GM23338 (cell line): ENCODE measurements around the gene DGKH. TPM values are rescaled to one million over a fixed set of nuclear protein-coding genes. Genes with fewer than 3 reads are reported as not detected.

Experiments used
- ATAC-seq: fragments of 200-7000 bp; cut with Tn5 transposase; 3 replicates; pipeline ENCODE4 v1.9.1; 2020
- DNase-seq: peaks from one replicate; pipeline ENCODE4 v3.0.0-alpha.2; 2015; ENCODE audit warnings: low spot score
- H2AFZ ChIP-seq: fragments of 200-600 bp; sonication (generic); 2 replicates; pipeline ENCODE4 v1.8.0; 2016; ENCODE audit warnings: antibody characterized with exemption, mild to moderate bottlenecking, moderate library complexity
- H3F3A ChIP-seq: fragments of 200-600 bp; sonication (generic); replicated peaks from 2 replicates; pipeline ENCODE4 v1.8.0; 2017; ENCODE audit warnings: antibody characterized with exemption, mixed run types, low read depth
- H3K27ac ChIP-seq: fragments of 200-600 bp; sonication (generic); 2 replicates; pipeline ENCODE4 v1.6.1; 2016; ENCODE audit warnings: low read depth
- H3K27me3 ChIP-seq: fragments of 200-600 bp; sonication (generic); 2 replicates; pipeline ENCODE4 v1.8.0; 2016; ENCODE audit warnings: mild to moderate bottlenecking, mixed run types, moderate library complexity; ENCODE audit not compliant: insufficient read depth
- H3K36me3 ChIP-seq: fragments of 200-600 bp; sonication (generic); 2 replicates; pipeline ENCODE4 v1.8.0; 2016; ENCODE audit warnings: mild to moderate bottlenecking; ENCODE audit not compliant: insufficient read depth
- H3K4me1 ChIP-seq: fragments of 200-600 bp; sonication (generic); 2 replicates; pipeline ENCODE4 v1.8.0; 2016; ENCODE audit warnings: mild to moderate bottlenecking, moderate library complexity; ENCODE audit not compliant: insufficient read depth
- H3K4me2 ChIP-seq: fragments of 200-600 bp; sonication (generic); 2 replicates; pipeline ENCODE4 v1.7.1; 2017; ENCODE audit warnings: mixed run types
- H3K4me3 ChIP-seq: fragments of 200-600 bp; sonication (generic); 2 replicates; pipeline ENCODE4 v1.6.1; 2016; ENCODE audit warnings: mixed run types
- H3K79me2 ChIP-seq: fragments of 200-600 bp; sonication (generic); replicated peaks from 2 replicates; pipeline ENCODE4 v1.8.0; 2017; ENCODE audit warnings: mild to moderate bottlenecking; ENCODE audit not compliant: insufficient read depth
- H3K9me2 ChIP-seq: fragments of 200-600 bp; sonication (generic); 2 replicates; pipeline ENCODE4 v1.8.0; 2017; ENCODE audit not compliant: insufficient read depth
- H4K20me1 ChIP-seq: fragments of 200-600 bp; sonication (generic); replicated peaks from 2 replicates; pipeline ENCODE4 v1.8.0; 2017; ENCODE audit warnings: mild to moderate bottlenecking; ENCODE audit not compliant: insufficient read depth
- H3K27ac Mint-ChIP-seq: 2 replicates; pipeline ENCODE4 v1.8.0; 2020; ENCODE audit warnings: inconsistent platforms, mild to moderate bottlenecking, moderate library complexity, mixed read lengths
- H3K27me3 Mint-ChIP-seq: 3 replicates; pipeline ENCODE4 v1.8.0; 2022; ENCODE audit warnings: low read depth, mild to moderate bottlenecking, moderate library complexity, mixed read lengths, inconsistent platforms; ENCODE audit not compliant: insufficient read depth, poor library complexity
- H3K36me3 Mint-ChIP-seq: 3 replicates; pipeline ENCODE4 v1.8.0; 2021; ENCODE audit warnings: low read depth, mild to moderate bottlenecking, inconsistent platforms, moderate library complexity, mixed read lengths
- H3K4me1 Mint-ChIP-seq: 3 replicates; pipeline ENCODE4 v1.8.0; 2020; ENCODE audit warnings: mild to moderate bottlenecking, inconsistent platforms, mixed read lengths
- H3K4me3 Mint-ChIP-seq: 3 replicates; pipeline ENCODE4 v1.8.0; 2021; ENCODE audit warnings: moderate library complexity, mild to moderate bottlenecking, inconsistent platforms, mixed read lengths
- H3K9me3 Mint-ChIP-seq: 3 replicates; pipeline ENCODE4 v1.8.0; 2020; ENCODE audit warnings: moderate library complexity, mild to moderate bottlenecking, inconsistent platforms, mixed read lengths
- JUNB ChIP-seq: IDR thresholded peaks from one replicate; pipeline ENCODE4 v1.6.1; 2016; ENCODE audit warnings: antibody characterized with exemption; ENCODE audit not compliant: unreplicated experiment
- NANOG ChIP-seq: IDR thresholded peaks from 2 replicates; pipeline ENCODE4 v1.6.1; 2016; ENCODE audit warnings: antibody characterized with exemption, borderline replicate concordance
- POLR2AphosphoS5 ChIP-seq: IDR thresholded peaks from 2 replicates; pipeline ENCODE4 v1.6.1; 2016; ENCODE audit warnings: antibody characterized with exemption, low read depth
- STAT1 ChIP-seq: IDR thresholded peaks from one replicate; pipeline ENCODE4 v1.6.1; 2016; ENCODE audit warnings: antibody characterized with exemption; ENCODE audit not compliant: unreplicated experiment
- ZNF331 ChIP-seq: fragments of 250-450 bp; sonication (Bioruptor Pico); IDR thresholded peaks from 2 replicates; pipeline ENCODE4 v1.5.0; 2020; ENCODE audit warnings: low read depth, mild to moderate bottlenecking, moderate library complexity
- polyA plus RNA-seq: library from polyadenylated mRNA; unstranded; fragments of >200 nt; fragmentation: Nextera tagmentation; extraction: Ambion mirVana; gene quantifications from 2 replicates; pipeline ENCODE4 v1.2.1, GENCODE V29; 2016
- total RNA-seq: library from RNA; depleted of rRNA; stranded (reverse); fragments of >200 nt; shearing (Covaris generic); gene quantifications from 2 replicates; pipeline ENCODE4 v1.2.3, GENCODE V29; 2014
- TF ChIP-seq, protein P1 (sequence below): IDR thresholded peaks from 2 replicates; pipeline ENCODE4 v1.6.1; 2016; ENCODE audit warnings: antibody characterized with exemption
- TF ChIP-seq, protein P2 (sequence below): fragments of 250-450 bp; sonication (Bioruptor Pico); IDR thresholded peaks from 2 replicates; pipeline ENCODE4 v1.5.0; 2020; ENCODE audit warnings: mild to moderate bottlenecking, moderate library complexity
- TF ChIP-seq, protein P3 (sequence below): IDR thresholded peaks from one replicate; pipeline ENCODE4 v1.6.1; 2018; ENCODE audit warnings: antibody characterized with exemption; ENCODE audit not compliant: unreplicated experiment
- TF ChIP-seq, protein P4 (sequence below), 2 experiments: fragments of 200-600 bp in 1 of 2; sonication (generic) in 1 of 2; conservative IDR thresholded peaks; 2 replicates each; pipeline versions ENCODE4 v1.5.1 to v1.6.1; 2016 to 2017; ENCODE audit warnings: antibody characterized with exemption in 2 of 2, low read depth in 2 of 2, mild to moderate bottlenecking in 2 of 2, moderate library complexity in 1 of 2

Gene DGKH
- total and polyA plus RNA-seq, 2 experiments from 2014 or later: 2.1 to 7.5 TPM

DNA sequence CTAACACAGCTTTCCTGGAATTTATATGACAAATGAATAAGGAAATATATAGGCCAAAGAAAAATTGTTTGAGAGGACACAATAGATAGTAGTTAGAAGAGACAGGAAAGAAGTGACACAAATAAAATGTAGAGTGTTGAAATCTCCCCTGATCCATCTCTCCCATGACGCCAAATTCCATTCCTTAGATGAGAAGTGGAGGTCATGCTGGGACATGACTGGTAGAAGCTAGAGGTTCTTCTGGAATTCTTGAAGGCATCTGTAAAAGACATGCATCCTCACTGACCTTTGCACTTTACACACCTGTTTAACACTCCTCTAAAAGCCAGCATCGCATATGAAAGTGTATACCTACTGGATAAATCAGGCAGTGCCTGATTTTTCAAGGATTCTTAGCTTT is 67.8 kb downstream of the DGKH start:
- peaks cover 9% of the 10 kb centered on the region for H3K4me1 Mint-ChIP-seq
- H3K9me3 Mint-ChIP-seq: no peaks in the 10 kb centered on the region
- no peak overlapping the region; the same call in 1 of the 2 replicates for H3K27ac Mint-ChIP-seq
- H4K20me1 ChIP-seq: no peaks in the 10 kb centered on the region
- H3K4me2 ChIP-seq: no peak overlapping the region
- H3K27ac ChIP-seq: no peak overlapping the region
- H3K36me3 Mint-ChIP-seq: no peaks in the 10 kb centered on the region
- H3K79me2 ChIP-seq: no peaks in the 10 kb centered on the region
- H3K4me1 ChIP-seq: no peaks in the 10 kb centered on the region
- ATAC-seq: no peak
- no peak overlapping the region for H3K4me3 Mint-ChIP-seq
- TF ChIP-seq, protein P1, sequence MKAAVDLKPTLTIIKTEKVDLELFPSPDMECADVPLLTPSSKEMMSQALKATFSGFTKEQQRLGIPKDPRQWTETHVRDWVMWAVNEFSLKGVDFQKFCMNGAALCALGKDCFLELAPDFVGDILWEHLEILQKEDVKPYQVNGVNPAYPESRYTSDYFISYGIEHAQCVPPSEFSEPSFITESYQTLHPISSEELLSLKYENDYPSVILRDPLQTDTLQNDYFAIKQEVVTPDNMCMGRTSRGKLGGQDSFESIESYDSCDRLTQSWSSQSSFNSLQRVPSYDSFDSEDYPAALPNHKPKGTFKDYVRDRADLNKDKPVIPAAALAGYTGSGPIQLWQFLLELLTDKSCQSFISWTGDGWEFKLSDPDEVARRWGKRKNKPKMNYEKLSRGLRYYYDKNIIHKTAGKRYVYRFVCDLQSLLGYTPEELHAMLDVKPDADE: no peak
- TF ChIP-seq, protein P2, sequence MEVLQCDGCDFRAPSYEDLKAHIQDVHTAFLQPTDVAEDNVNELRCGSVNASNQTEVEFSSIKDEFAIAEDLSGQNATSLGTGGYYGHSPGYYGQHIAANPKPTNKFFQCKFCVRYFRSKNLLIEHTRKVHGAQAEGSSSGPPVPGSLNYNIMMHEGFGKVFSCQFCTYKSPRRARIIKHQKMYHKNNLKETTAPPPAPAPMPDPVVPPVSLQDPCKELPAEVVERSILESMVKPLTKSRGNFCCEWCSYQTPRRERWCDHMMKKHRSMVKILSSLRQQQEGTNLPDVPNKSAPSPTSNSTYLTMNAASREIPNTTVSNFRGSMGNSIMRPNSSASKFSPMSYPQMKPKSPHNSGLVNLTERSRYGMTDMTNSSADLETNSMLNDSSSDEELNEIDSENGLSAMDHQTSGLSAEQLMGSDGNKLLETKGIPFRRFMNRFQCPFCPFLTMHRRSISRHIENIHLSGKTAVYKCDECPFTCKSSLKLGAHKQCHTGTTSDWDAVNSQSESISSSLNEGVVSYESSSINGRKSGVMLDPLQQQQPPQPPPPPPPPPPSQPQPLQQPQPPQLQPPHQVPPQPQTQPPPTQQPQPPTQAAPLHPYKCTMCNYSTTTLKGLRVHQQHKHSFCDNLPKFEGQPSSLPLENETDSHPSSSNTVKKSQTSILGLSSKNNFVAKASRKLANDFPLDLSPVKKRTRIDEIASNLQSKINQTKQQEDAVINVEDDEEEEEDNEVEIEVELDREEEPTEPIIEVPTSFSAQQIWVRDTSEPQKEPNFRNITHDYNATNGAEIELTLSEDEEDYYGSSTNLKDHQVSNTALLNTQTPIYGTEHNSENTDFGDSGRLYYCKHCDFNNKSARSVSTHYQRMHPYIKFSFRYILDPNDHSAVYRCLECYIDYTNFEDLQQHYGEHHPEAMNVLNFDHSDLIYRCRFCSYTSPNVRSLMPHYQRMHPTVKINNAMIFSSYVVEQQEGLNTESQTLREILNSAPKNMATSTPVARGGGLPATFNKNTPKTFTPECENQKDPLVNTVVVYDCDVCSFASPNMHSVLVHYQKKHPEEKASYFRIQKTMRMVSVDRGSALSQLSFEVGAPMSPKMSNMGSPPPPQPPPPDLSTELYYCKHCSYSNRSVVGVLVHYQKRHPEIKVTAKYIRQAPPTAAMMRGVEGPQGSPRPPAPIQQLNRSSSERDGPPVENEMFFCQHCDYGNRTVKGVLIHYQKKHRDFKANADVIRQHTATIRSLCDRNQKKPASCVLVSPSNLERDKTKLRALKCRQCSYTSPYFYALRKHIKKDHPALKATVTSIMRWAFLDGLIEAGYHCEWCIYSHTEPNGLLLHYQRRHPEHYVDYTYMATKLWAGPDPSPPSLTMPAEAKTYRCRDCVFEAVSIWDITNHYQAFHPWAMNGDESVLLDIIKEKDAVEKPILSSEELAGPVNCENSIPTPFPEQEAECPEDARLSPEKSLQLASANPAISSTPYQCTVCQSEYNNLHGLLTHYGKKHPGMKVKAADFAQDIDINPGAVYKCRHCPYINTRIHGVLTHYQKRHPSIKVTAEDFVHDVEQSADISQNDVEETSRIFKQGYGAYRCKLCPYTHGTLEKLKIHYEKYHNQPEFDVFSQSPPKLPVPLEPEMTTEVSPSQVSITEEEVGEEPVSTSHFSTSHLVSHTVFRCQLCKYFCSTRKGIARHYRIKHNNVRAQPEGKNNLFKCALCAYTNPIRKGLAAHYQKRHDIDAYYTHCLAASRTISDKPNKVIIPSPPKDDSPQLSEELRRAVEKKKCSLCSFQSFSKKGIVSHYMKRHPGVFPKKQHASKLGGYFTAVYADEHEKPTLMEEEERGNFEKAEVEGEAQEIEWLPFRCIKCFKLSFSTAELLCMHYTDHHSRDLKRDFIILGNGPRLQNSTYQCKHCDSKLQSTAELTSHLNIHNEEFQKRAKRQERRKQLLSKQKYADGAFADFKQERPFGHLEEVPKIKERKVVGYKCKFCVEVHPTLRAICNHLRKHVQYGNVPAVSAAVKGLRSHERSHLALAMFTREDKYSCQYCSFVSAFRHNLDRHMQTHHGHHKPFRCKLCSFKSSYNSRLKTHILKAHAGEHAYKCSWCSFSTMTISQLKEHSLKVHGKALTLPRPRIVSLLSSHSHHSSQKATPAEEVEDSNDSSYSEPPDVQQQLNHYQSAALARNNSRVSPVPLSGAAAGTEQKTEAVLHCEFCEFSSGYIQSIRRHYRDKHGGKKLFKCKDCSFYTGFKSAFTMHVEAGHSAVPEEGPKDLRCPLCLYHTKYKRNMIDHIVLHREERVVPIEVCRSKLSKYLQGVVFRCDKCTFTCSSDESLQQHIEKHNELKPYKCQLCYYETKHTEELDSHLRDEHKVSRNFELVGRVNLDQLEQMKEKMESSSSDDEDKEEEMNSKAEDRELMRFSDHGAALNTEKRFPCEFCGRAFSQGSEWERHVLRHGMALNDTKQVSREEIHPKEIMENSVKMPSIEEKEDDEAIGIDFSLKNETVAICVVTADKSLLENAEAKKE: 0 out of 2 replicates have a peak, but pooled peaks have one; percentile 62
- TF ChIP-seq JUNB: no peak
- H3K36me3 ChIP-seq: no peaks in the 10 kb centered on the region
- H3F3A ChIP-seq: no peaks in the 10 kb centered on the region
- H3K27me3 Mint-ChIP-seq: no peaks in the 10 kb centered on the region
- no peaks in the 10 kb centered on the region for H3K9me2 ChIP-seq
- H3K4me3 ChIP-seq: no peak overlapping the region
- no peaks in the 10 kb centered on the region for H3K27me3 ChIP-seq
- no peak overlapping the region for H2AFZ ChIP-seq
- no peak for DNase-seq

DNA sequence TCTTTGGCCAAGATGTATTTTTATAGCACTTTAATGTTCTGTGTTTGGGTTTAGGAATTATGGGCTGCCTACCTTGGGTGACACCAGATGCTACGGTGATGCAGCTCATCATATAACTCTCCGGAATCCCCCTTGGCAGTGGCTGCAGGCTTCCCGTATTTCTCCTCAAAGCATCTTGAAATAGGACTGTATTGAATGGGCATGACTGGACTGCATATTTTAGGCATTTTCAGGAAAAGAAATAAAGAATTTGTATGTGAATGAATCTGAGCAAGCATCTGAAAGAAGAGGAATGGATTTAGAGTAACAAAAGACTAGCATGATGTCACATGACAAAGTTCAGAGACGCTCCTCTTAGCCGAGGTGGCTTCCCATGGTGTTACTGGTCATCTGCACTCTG is 70.6 kb downstream of the DGKH start:
- H2AFZ ChIP-seq: no peak overlapping the region
- peaks cover 9% of the 10 kb centered on the region for H3K4me1 Mint-ChIP-seq
- H4K20me1 ChIP-seq: no peaks in the 10 kb centered on the region
- no peaks in the 10 kb centered on the region for H3K9me3 Mint-ChIP-seq
- no peak overlapping the region for H3K4me2 ChIP-seq
- H3K36me3 ChIP-seq: no peaks in the 10 kb centered on the region
- no peak overlapping the region for H3K4me3 ChIP-seq
- no peaks in the 10 kb centered on the region for H3K79me2 ChIP-seq
- ATAC-seq: no peak
- no peaks in the 10 kb centered on the region for H3F3A ChIP-seq
- H3K27ac Mint-ChIP-seq: no peak overlapping the region
- H3K4me3 Mint-ChIP-seq: no peak overlapping the region
- H3K36me3 Mint-ChIP-seq: peaks cover 5% of the 10 kb centered on the region; the same call in 1 of the 3 replicates
- no peaks in the 10 kb centered on the region for H3K27me3 ChIP-seq
- no peaks in the 10 kb centered on the region for H3K9me2 ChIP-seq
- H3K27me3 Mint-ChIP-seq: no peaks in the 10 kb centered on the region
- no peak overlapping the region for H3K27ac ChIP-seq
- no peak for DNase-seq
- H3K4me1 ChIP-seq: no peaks in the 10 kb centered on the region
- TF ChIP-seq, protein P3, sequence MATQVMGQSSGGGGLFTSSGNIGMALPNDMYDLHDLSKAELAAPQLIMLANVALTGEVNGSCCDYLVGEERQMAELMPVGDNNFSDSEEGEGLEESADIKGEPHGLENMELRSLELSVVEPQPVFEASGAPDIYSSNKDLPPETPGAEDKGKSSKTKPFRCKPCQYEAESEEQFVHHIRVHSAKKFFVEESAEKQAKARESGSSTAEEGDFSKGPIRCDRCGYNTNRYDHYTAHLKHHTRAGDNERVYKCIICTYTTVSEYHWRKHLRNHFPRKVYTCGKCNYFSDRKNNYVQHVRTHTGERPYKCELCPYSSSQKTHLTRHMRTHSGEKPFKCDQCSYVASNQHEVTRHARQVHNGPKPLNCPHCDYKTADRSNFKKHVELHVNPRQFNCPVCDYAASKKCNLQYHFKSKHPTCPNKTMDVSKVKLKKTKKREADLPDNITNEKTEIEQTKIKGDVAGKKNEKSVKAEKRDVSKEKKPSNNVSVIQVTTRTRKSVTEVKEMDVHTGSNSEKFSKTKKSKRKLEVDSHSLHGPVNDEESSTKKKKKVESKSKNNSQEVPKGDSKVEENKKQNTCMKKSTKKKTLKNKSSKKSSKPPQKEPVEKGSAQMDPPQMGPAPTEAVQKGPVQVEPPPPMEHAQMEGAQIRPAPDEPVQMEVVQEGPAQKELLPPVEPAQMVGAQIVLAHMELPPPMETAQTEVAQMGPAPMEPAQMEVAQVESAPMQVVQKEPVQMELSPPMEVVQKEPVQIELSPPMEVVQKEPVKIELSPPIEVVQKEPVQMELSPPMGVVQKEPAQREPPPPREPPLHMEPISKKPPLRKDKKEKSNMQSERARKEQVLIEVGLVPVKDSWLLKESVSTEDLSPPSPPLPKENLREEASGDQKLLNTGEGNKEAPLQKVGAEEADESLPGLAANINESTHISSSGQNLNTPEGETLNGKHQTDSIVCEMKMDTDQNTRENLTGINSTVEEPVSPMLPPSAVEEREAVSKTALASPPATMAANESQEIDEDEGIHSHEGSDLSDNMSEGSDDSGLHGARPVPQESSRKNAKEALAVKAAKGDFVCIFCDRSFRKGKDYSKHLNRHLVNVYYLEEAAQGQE: no peak
- TF ChIP-seq STAT1: no peak
- no peak for TF ChIP-seq POLR2AphosphoS5
- TF ChIP-seq ZNF331 (CRISPR knock-in tag): no peak
- TF ChIP-seq NANOG: no peak
- TF ChIP-seq, protein P4, sequence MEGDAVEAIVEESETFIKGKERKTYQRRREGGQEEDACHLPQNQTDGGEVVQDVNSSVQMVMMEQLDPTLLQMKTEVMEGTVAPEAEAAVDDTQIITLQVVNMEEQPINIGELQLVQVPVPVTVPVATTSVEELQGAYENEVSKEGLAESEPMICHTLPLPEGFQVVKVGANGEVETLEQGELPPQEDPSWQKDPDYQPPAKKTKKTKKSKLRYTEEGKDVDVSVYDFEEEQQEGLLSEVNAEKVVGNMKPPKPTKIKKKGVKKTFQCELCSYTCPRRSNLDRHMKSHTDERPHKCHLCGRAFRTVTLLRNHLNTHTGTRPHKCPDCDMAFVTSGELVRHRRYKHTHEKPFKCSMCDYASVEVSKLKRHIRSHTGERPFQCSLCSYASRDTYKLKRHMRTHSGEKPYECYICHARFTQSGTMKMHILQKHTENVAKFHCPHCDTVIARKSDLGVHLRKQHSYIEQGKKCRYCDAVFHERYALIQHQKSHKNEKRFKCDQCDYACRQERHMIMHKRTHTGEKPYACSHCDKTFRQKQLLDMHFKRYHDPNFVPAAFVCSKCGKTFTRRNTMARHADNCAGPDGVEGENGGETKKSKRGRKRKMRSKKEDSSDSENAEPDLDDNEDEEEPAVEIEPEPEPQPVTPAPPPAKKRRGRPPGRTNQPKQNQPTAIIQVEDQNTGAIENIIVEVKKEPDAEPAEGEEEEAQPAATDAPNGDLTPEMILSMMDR (conservative IDR thresholded peaks at IDR 0.05; ENCODE audit: low read depth in 2 of 2): no peak
